HG03354 (cell line): ENCODE measurements around the gene BICC1.

Source experiments
- ATAC-seq: cut with Tn5 transposase; IDR thresholded peaks from one replicate; pipeline ENCODE4 v1.9.1; 2021; ENCODE audit warnings: mild to moderate bottlenecking; ENCODE audit not compliant: unreplicated experiment, poor library complexity, severe bottlenecking

Gene BICC1

DNA sequence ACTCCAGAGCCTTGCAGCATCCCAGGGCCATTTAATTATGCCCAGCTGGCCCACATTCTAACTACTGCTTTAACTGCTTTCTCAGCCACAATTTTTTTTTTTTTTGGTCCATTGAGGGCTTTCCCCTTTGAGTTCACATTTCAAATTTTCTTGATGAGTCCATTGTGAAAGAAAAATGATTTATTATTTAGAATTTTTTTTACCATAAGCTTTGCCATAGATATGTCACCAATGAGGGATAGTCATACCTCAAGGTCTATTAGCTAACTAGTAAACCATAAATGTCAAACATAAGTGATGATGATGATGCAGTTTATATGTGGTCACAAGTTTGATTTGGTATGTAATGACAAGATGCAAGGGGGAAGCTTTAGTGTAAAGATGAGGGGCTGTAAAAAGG, 282.9 kb downstream of the BICC1 start:
- ATAC-seq = no peak

GRCh38 chr10:58796242-58796641, 283.6 kb downstream of the BICC1 start:
- no peak for ATAC-seq

- no peak for ATAC-seq
Measured at GRCh38 chr10:58796824-58797223, 284.2 kb downstream of the BICC1 start.

DNA sequence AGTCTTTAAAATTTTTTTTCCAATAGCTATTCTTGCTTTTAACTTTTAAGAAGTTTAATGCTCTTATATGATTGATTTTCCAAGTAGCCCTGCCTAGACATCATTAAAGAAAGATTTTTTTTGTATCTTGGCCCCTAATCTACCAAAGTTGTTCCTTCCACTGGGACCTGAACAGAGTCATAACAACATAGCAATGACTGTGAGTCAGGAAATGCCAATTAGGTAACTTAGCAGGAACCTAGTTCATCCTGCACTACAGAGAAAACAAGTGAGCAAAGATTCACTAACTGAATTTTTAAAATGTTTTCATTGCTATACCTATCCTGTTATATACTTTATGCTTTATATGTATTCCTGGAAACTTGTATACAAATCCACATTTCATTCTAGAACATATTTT, 284.7 kb downstream of the BICC1 start:
- ATAC-seq = no peak

DNA sequence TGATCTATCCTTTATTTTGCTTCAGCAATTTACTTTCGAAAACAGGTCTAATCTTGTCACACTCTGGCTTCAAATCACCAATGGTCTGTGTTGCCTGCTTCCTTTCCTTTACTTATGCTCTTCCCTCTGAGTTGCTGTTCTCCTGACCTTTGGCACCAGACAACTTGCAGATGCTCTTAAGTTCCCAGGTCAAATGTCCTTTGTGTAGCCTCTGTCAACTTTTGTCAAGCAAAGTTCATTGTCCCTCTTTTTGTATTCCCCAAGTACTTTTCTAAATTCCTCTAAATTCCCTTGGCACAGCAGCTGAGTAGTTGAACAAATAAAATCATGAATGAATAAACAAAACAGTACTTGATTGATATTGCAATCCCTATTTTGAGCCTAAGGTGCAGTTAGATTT, 289.4 kb downstream of the BICC1 start:
- ATAC-seq = no peak

DNA sequence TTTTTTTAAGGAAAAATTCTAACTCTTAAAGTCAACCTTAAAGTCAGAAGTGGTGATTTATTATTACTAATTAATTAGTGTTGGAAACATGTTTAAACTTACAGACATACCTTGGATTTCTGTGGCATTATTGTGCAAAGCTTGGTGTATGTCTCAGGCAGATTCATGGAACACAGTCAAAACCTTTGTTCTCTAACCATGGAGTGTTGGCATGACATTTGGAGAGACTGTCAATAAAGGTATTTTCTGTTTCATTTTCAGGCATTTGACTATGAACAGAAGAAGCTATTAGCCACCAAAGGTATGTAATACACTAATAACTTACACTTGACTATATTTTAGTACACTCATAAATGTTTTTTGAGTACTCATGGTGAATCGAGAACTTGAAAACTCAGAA, 293.7 kb downstream of the BICC1 start:
- no peak for ATAC-seq

GRCh38 chr10:58806970-58807628, 294.4 kb downstream of the BICC1 start:
- ATAC-seq = no peak

- ATAC-seq = no peak
Measured at GRCh38 chr10:58807629-58808022, 295.0 kb downstream of the BICC1 start.

GRCh38 chr10:58810751-58811150, 298.1 kb downstream of the BICC1 start:
- ATAC-seq = no peak

- no peak for ATAC-seq
Measured at GRCh38 chr10:58813573-58813972, 300.9 kb downstream of the BICC1 start.

- ATAC-seq = no peak
Measured at GRCh38 chr10:58817201-58817846, 304.7 kb downstream of the BICC1 start.

DNA sequence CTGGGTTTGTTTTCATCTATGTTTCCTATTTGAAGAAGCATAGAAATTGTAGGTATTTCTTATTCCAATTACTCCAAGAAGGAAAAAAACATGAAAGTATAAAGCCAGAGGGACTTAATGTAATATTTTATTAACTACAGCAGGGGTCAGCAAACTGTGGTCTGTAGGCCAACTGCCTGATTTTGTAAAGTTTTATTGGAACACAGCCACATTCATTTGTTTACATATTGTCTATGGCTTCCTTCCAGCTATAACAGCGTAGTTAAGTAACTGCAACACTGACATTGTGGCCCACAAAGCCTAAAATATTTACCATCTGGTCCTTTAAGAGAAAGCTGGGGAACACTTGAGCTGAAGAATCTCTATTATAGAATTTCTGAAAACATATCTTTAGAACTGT, 306.2 kb downstream of the BICC1 start:
- ATAC-seq = no peak

DNA sequence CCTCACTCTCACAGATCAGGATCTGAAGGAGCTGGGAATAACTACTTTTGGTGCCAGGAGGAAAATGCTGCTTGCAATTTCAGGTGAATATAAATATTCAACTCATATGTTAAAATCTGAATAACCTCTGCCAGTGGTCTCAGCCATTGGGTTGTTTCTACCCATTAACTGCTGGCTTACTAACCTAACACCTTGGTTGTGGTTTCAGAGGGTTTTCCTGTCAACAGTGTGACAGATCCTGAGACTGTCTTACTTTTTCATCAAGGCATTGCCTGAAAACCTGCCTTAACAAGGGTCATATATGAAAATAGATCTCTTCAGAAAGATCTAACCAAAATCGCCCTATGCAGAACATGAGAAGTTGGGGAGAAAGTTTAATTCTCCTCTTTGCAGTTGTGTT, 307.7 kb downstream of the BICC1 start:
- ATAC-seq = no peak

- no peak for ATAC-seq
Measured at GRCh38 chr10:58820861-58821751, 308.4 kb downstream of the BICC1 start.

GRCh38 chr10:58821752-58822056, 309.0 kb downstream of the BICC1 start:
- ATAC-seq = no peak

DNA sequence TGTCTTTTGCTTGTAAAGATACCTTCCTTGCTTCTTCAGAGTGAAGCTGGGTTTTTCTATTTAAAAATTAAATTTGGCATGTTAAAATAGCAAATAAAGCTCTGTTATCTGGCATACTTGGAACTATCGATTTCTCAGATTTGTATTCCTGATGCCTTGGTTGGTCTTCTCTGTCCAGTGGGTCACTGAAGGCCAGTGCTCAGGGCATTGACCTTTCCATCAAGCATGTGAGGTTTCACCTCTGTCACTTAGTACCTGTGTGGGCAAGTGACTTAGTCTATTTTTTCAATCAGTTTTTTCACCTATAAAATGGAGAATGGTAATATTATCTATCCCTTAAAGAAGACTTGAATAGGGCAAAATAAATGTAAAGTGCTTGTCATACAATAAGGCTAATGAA, 311.3 kb downstream of the BICC1 start:
- no peak for ATAC-seq

DNA sequence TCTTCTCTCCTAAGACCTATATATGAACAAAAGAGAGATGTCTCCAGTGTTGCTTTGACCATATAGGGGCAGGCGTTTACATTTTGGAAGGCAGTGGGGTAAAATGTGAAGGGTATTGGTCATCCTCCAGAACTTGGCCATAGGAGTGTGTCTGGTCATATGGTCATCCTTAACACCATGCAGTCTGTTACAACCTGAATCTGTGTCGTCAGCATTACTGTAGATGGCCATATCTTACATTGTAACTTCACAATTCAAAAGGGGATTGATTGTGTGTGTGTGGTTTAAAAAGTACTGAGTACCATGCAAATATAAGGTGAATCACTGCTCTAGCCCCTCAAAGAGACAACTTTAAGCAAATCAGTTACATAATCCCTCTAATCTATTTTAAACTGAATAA, 311.7 kb downstream of the BICC1 start:
- ATAC-seq = no peak

- no peak for ATAC-seq
Measured at GRCh38 chr10:58826694-58827093, 314.0 kb downstream of the BICC1 start.

GRCh38 chr10:58827381-58827780, 314.7 kb downstream of the BICC1 start:
- no peak for ATAC-seq

DNA sequence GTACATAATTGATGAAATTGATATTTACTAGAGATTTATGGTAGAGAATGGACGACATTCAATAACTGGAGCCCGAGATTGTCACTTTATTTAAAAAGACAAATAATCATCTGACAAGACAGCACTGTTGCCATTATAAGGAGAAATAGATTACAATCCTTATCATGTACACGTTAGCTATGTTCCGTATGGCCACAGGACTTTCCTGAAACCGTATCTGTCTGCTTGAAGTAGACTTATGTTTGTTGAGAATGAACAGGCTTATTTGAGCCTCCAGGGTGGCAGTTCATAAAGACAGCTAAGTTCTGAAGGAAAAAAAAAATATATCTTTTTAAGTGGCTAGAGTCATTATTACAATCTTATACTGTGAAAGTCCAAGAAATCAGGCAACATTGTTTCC, 317.2 kb downstream of the BICC1 start:
- ATAC-seq = no peak

DNA sequence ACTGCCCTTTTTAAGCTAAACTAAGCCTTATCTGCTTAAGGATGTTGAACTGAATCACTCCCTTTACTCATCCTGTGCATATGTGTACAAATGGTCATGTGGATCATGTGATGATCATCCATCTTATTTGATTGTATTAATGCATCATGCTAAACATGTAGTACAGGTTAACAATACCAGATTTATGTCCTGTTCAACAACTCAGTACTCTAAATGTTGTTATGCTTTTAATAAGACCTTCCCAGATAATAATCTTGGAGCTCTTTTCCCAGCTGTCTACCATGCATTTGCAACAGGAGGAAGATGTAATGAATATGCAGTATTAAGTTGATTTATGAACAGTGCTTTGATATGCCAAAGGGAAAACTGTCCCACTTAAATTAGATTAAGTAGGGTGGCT, 318.0 kb downstream of the BICC1 start:
- ATAC-seq = no peak
